Inflammatory macrophage (primary cell): ENCODE measurements around the gene SCEL.

Experiments used
- DNase-seq, 2 donors: peaks; one replicate each; pipeline ENCODE4 v3.0.0-alpha.2; 2020 to 2022

SCEL gene

GRCh38 chr13:77678691-77679235 lies 143.3 kb downstream of the SCEL start:
- no peak for DNase-seq

GRCh38 chr13:77687799-77688198 lies 152.3 kb downstream of the SCEL start:
- no peak for DNase-seq

- DNase-seq: no peak
Observed at GRCh38 chr13:77691871-77692270, 156.4 kb downstream of the SCEL start.

GRCh38 chr13:77692746-77693448 lies 157.4 kb downstream of the SCEL start:
- DNase-seq: no peak

GRCh38 chr13:77693449-77693940 lies 158.0 kb downstream of the SCEL start:
- no peak for DNase-seq
